Spleen (tissue), 11 donors: ENCODE results near the gene OPHN1. TPM values are rescaled to one million over a fixed set of nuclear protein-coding genes. Genes with fewer than 3 reads are reported as not detected.

Source experiments
- DNase-seq: peaks from one replicate; pipeline ENCODE4 v3.0.0-alpha.2; 2020
- H3K27ac ChIP-seq, 8 donors: fragments of 200-600 bp; sonication (generic) in 7 of 8; 1 replicate in 4 of 8; 2 replicates in 4 of 8; pipeline versions ENCODE4 v1.5.0 to v1.8.0; 2016 to 2021; ENCODE audit warnings: inconsistent platforms in 4 of 8, mild to moderate bottlenecking in 4 of 8, moderate library complexity in 1 of 8
- H3K27me3 ChIP-seq, 7 donors: fragments of 200-600 bp; sonication (generic) in 6 of 7; replicated peaks in 1 of 7; 1 replicate in 4 of 7; 2 replicates in 3 of 7; pipeline versions ENCODE4 v1.5.0 to v1.8.0; 2016 to 2021; ENCODE audit warnings: inconsistent platforms in 3 of 7, mild to moderate bottlenecking in 1 of 7
- H3K36me3 ChIP-seq, 6 donors: fragments of 200-600 bp; sonication (generic) in 5 of 6; 1 replicate in 4 of 6; 2 replicates in 2 of 6; pipeline versions ENCODE4 v1.5.0 to v1.8.0; 2016 to 2021; ENCODE audit warnings: inconsistent platforms in 2 of 6
- H3K4me1 ChIP-seq, 6 donors: fragments of 200-600 bp; sonication (generic) in 5 of 6; 1 replicate in 3 of 6; 2 replicates in 3 of 6; pipeline versions ENCODE4 v1.5.0 to v1.8.0; 2016 to 2021; ENCODE audit warnings: inconsistent platforms in 3 of 6
- H3K4me3 ChIP-seq, 8 donors: fragments of 200-600 bp; sonication (generic) in 7 of 8; 1 replicate in 4 of 8; 2 replicates in 4 of 8; pipeline versions ENCODE4 v1.5.0 to v1.8.0; 2016 to 2021; ENCODE audit warnings: inconsistent platforms in 4 of 8, mild to moderate bottlenecking in 4 of 8, moderate library complexity in 2 of 8
- H3K9me3 ChIP-seq, 8 donors: fragments of 200-600 bp; sonication (generic) in 7 of 8; 1 replicate in 4 of 8; 2 replicates in 4 of 8; pipeline versions ENCODE4 v1.5.0 to v1.8.0; 2016 to 2021; ENCODE audit warnings: inconsistent platforms in 4 of 8
- CTCF ChIP-seq, 11 experiments: fragments of 200-600 bp in 7 of 11; fragments of 450-650 bp in 4 of 11; sonication (generic) in 4 of 11; IDR thresholded peaks in 8 of 11; conservative IDR thresholded peaks in 3 of 11; 1 replicate in 7 of 11; 2 replicates in 4 of 11; pipeline versions ENCODE4 v1.4.0 to v1.8.0; 2016 to 2021; ENCODE audit warnings: antibody characterized with exemption in 11 of 11, inconsistent platforms in 4 of 11, mild to moderate bottlenecking in 1 of 11
- POLR2A ChIP-seq, 3 donors: fragments of 450-650 bp; IDR thresholded peaks; one replicate each; pipeline ENCODE4 v1.5.1; 2017; ENCODE audit warnings: antibody characterized with exemption in 3 of 3, mild to moderate bottlenecking in 1 of 3
- POLR2AphosphoS5 ChIP-seq, 3 donors: sonication (generic); formaldehyde crosslinking; IDR thresholded peaks; one replicate each; pipeline ENCODE4 v1.5.1; 2017; ENCODE audit warnings: antibody characterized with exemption in 3 of 3
- WGBS, 5 donors: extraction: QIAGEN DNeasy Blood & Tissue Kit in 3 of 5; methylation state at CpG; one replicate each; pipeline versions ENCODE4 v1.1.5 to v1.1.7; 2013 to 2018; 5-methylcytosine and 5-hydroxymethylcytosine counted together
- intact Hi-C: fragments of 100-400 bp; cut with DNase I; formaldehyde crosslinking; loops from one replicate; pipeline ENCODE4 v1.15.0; 2023; ENCODE audit warnings: low total_unique reads
- polyA plus RNA-seq, 3 donors: library from polyadenylated mRNA; stranded (reverse); fragments of 200-250 nt; gene quantifications; one replicate each; pipeline ENCODE4 v1.2.1, GENCODE V29; 2013
- total RNA-seq, 7 donors: library from RNA; depleted of rRNA in 3 of 7; stranded (reverse); fragments of >200 nt in 3 of 7; fragmentation: NEBNext Ultra II Directional in 4 of 7; extraction: Animal tissue kit (Norgen Biotek cat#: 25700) in 4 of 7; gene quantifications; one replicate each; pipeline versions ENCODE4 v1.1.0 to v1.2.1, GENCODE V29; 2016 to 2021
- donor health status: healthy with polysubstance abuse.
- donor health status: DM: no; HTN: no; CAD: no; lungs with moderate emphysema.
- donor health status: DM: no; HTN: no; CAD: no.
- donor health status: Bipolar disorder and iron deficiency.
- donor health status: healthy.
- donor health status: DM: no; HTN: no; CAD: no.
- donor health status: DM: yes; HTN: yes; CAD: no.

Gene OPHN1
- total and polyA plus RNA-seq, 10 donors: 0.20 to 4.6 (median 3.1) TPM

- no peak overlapping the region for H3K27ac ChIP-seq
- no peak for DNase-seq
- WGBS, 5 donors: 81 to 95% (median 90%) methylated on average over 5 of the region's 5 CpGs
- H3K4me1 ChIP-seq: no peaks in the 10 kb centered on the region
- intact Hi-C loops: no loop called here
- H3K27me3 ChIP-seq: no peaks in the 10 kb centered on the region
- no peaks in the 10 kb centered on the region for H3K36me3 ChIP-seq
- no peak for TF ChIP-seq CTCF (IDR thresholded peaks at IDR 0.05 in 8 of 11, conservative IDR thresholded peaks at IDR 0.05 in 3 of 11)
- no peak for TF ChIP-seq POLR2A (IDR thresholded peaks at IDR 0.05)
- TF ChIP-seq POLR2AphosphoS5 (IDR thresholded peaks at IDR 0.05): no peak
- no peak overlapping the region for H3K4me3 ChIP-seq
- H3K9me3 ChIP-seq: peaks cover 0 to 7% (median 0%) of the 10 kb centered on the region in 8 donors
Observed at GRCh38 chrX:68232206-68232605, 201.1 kb downstream of the OPHN1 start.

GRCh38 chrX:68209008-68209407, 224.3 kb downstream of the OPHN1 start:
- no peaks in the 10 kb centered on the region for H3K9me3 ChIP-seq
- H3K27me3 ChIP-seq: peaks cover 0 to 7% (median 0%) of the 10 kb centered on the region in 7 donors
- intact Hi-C loops: no loop called here
- H3K27ac ChIP-seq: no peak overlapping the region
- TF ChIP-seq POLR2AphosphoS5 (IDR thresholded peaks at IDR 0.05): no peak
- 82 to 96% (median 91%) methylated on average over 1 of the region's 1 CpG for WGBS, 5 donors
- H3K36me3 ChIP-seq: no peaks in the 10 kb centered on the region
- no peaks in the 10 kb centered on the region for H3K4me1 ChIP-seq
- no peak overlapping the region for H3K4me3 ChIP-seq
- DNase-seq: no peak

DNA sequence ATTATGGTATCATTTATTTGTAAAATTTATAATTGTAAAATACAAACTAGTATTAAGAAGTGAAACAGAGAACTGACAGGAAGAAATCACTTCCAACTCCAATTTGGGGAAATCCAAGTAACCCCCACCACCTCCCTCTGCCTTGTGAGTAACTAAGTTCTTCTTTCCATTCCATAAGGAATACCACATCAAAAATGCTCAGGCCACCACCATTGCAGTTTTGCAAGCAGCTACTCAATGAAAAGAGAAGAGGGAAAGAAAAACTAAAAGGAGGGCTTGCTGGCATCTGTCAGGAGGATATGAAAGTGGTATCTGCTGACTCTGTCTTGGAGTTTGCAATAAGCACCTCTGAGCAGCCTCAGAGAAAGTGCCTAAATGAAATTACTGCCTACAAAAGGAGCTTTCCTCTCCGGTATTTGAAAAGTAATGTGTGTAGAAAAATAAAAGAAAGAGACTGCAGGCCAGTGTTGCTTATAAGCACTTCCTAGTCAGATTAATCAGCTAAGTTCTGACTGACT, 228.7 kb downstream of the OPHN1 start:
- no peak overlapping the region for H3K27ac ChIP-seq
- intact Hi-C loops: no loop called here
- no peak for TF ChIP-seq CTCF (IDR thresholded peaks at IDR 0.05 in 8 of 11, conservative IDR thresholded peaks at IDR 0.05 in 3 of 11)
- no peak for TF ChIP-seq POLR2A (IDR thresholded peaks at IDR 0.05)
- TF ChIP-seq POLR2AphosphoS5 (IDR thresholded peaks at IDR 0.05): no peak
- H3K9me3 ChIP-seq: no peaks in the 10 kb centered on the region
- WGBS, 5 donors: 71 to 81% (median 76%) methylated on average over 1 of the region's 1 CpG
- no peaks in the 10 kb centered on the region for H3K4me1 ChIP-seq
- no peak for DNase-seq
- no peaks in the 10 kb centered on the region for H3K36me3 ChIP-seq
- H3K4me3 ChIP-seq: no peak overlapping the region
- H3K27me3 ChIP-seq: peaks cover 0 to 7% (median 0%) of the 10 kb centered on the region in 7 donors

DNA sequence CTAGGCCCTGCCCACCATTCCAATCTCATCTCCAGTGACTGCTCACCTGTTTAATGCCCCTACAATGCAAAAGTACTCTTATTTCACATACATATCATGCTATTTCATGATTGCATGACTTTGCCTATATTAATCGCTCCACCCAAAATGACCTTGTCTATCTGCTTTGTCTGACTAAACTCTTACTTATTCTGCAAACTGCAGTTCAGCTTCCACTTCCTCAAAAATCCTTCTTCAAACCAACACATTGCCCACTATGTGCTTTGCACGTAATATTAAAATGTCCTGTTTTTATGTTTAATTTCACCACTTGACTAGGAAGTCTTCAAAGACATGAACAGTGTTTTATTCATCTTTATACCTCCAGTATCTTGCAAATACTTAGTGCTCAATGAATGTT, 229.6 kb downstream of the OPHN1 start:
- intact Hi-C loops: no loop called here
- WGBS, 5 donors: 64 to 86% (median 77%) methylated on average over 2 of the region's 2 CpGs
- Histone ChIP-seq H3K4me1 (no peaks in the 10 kb centered on the region), H3K27ac (no peak overlapping the region), H3K4me3 (no peak overlapping the region), H3K27me3 (peaks cover 0 to under 1% (median 0%) of the 10 kb centered on the region in 7 donors), H3K36me3 (no peaks in the 10 kb centered on the region), H3K9me3 (no peaks in the 10 kb centered on the region)
- DNase-seq: no peak
- TF ChIP-seq POLR2AphosphoS5 (IDR thresholded peaks at IDR 0.05) (no peak), POLR2A (IDR thresholded peaks at IDR 0.05) (no peak), CTCF (IDR thresholded peaks at IDR 0.05 in 8 of 11, conservative IDR thresholded peaks at IDR 0.05 in 3 of 11) (no peak)

GRCh38 chrX:68203211-68203610, 230.1 kb downstream of the OPHN1 start:
- Histone ChIP-seq H3K27me3 (no peaks in the 10 kb centered on the region), H3K9me3 (no peaks in the 10 kb centered on the region), H3K4me1 (no peaks in the 10 kb centered on the region), H3K27ac (no peak overlapping the region), H3K4me3 (no peak overlapping the region), H3K36me3 (no peaks in the 10 kb centered on the region)
- TF ChIP-seq POLR2A (IDR thresholded peaks at IDR 0.05) (no peak), CTCF (IDR thresholded peaks at IDR 0.05 in 8 of 11, conservative IDR thresholded peaks at IDR 0.05 in 3 of 11) (no peak), POLR2AphosphoS5 (IDR thresholded peaks at IDR 0.05) (no peak)
- 29 to 69% (median 47%) methylated on average over 1 of the region's 1 CpG for WGBS, 5 donors
- DNase-seq: no peak
- intact Hi-C loops: no loop called here
